Limb (tissue), 2 donors: ENCODE measurements around the gene VPS35L.

ENCODE experiments used
- DNase-seq, 2 donors: peaks; one replicate each; pipeline ENCODE4 v3.0.0-alpha.2; 2016; ENCODE audit errors: extremely low spot score in 2 of 2

VPS35L gene

GRCh38 chr16:19748389-19749168 is 193.1 kb downstream of the VPS35L start:
- DNase-seq = no peak

- DNase-seq = no peak
These were observed 194.1 kb downstream of the VPS35L start for GRCh38 chr16:19749571-19750080.
